Fibroblast of peridontal ligament (primary cell): ENCODE results near the gene ATP9A.
"Not testable (repeated sequence)": the region's sequence is repeated elsewhere in the genome, so short reads cannot be mapped to it uniquely, and the experiment has no call there.

Experiments used
- DNase-seq: peaks from one replicate; pipeline ENCODE4 v3.0.0-alpha.2; 2010; ENCODE audit errors: extremely low read depth

The ATP9A gene

DNA sequence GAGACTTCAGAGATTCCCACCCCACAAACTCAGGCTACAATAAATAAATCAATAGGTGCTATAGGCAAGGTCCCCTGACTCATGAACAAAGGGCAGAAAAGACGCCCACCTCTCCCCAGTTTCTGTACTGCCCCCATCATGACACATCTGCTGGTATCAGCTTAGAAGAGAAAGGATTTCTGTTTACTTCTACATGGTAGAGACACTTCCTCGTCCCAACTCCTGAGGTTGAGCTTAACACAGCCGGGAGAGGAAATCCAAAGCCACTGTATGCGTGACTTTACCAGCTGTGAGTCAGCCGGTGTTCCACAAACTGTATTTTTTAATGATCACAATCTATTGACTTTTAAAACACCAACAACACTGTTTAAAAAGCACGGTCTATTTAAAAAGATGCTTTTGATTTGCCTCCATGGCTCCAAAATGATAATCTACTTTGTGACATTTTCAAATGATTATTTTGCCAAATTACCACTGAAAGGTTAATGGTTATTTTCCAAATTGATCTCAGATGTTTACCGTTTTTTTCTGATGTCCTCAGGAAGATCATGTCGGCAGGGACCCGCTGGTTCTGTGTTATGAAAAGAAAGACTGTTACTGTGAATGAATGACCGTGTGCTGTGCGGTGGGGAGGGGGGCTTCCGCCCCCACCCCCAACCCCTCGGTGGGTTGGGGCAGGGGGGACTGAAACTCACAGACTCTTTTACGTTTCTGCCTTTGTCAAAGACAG lies 72.5 kb downstream of the ATP9A start:
- peak; percentile 81 for DNase-seq

DNA sequence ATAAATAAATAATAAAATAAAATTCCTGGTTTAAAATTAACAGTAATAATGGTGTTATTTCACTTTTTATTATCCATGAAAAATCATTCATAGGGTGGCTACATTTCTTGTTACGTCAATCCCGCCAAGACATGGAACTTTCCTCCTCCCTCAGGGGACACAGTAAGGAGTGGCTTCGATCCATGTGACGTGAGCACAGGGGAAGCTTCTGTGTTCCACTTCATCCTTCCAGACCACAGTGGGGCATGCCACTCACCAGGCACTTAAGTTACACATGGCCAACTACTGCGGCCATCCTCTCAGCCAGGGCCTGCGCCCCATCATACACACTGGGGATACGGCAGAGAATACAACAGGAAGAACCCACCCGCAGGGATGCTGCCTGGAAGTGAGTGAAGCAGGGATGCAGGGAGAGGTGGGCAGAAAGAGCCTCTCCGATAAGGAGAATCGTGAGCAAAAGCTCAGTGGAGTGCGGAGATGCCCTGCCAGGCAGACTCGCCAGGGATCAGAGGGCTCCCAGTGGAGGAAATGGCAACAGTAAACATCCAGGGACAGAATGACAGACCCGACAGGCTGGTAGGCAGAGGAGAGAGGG lies 75.3 kb downstream of the ATP9A start:
- no peak for DNase-seq

DNA sequence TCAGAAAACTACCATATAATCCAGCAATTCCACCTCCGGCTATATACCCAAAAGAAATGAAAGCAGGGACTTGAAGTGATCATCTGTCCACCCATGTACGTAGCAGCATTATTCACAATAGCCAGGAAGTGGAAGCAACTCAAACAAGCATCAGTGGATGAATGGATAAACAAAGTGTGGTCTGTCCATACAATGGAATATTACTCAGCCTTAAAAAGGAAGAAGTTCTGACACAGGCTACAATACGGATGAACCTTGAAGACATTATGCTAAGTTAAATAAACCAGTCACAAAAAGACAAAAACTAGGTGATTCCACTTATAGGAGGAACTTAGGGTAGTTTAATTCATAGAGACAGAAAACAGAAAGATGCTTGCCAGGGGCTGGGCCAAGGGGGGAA lies 76.5 kb downstream of the ATP9A start:
- DNase-seq: no peak

DNA sequence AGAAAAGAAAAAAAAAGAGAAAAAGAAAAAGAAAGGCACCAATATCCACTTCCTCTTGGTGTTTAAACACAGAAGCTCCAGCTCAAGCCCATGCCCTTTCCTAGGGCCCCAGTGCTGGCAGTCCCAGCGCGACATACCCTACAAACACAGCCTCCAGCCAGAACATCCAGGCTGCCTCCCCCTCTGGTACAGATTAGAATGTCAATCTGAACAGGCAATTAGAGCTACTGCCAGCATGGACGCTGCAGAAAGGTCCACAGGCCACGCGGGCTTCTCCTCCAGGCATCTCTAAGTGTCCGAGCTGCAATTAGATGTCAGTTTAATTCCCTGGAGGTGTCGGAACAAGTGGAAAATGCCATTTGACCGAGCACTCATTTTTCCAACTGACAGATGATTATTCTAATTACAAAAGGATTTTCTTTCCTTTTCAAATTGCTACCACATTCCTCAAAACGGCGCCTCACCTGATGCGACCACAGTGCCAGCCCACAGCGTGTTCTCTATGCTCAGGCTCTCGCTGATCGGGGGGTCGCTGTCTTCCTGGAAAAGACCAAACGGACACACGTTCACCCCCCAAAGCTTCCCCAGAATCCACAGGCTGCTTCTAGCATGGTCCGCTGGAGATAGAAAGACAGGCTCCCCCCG lies 79.5 kb downstream of the ATP9A start:
- DNase-seq: no peak

DNA sequence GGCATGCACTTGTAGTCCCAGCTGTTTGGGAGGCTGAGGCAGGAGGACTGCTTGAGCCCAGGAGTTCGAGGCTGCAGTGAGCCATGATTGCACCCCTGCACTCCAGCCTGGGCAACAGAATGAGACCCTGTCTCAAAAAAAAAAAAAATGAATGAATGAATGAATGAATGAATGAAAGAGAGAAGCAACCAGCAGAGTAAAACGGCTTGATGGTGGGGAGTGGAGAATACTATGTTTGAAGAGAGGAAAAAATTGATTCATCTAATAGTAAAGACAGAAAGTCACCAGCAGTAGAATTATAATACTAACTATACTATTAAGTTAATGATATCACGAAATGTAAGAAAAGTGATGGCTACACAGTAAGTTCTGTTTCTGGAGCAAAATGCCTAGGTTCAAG lies 80.6 kb downstream of the ATP9A start:
- no peak for DNase-seq

DNA sequence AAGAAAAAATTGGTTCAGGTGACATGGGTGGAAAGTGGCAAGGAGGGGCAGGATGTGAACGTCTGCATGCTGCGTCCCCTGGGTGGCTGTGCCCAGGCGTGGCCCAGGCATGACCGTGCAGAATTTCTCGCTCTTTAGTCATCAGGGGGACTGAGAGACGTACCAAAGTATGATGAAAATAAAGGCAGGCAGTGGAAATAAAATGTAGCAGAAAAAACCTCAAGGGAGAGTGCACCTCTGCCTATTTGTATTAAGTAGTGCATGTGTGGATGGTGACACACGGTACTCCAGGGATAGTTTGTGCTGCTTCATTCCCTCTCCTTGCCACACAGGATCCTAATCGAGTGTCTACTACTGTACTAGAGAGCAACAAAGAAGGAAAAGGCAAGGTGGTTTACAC lies 81.1 kb downstream of the ATP9A start:
- DNase-seq: peak; percentile 59

DNA sequence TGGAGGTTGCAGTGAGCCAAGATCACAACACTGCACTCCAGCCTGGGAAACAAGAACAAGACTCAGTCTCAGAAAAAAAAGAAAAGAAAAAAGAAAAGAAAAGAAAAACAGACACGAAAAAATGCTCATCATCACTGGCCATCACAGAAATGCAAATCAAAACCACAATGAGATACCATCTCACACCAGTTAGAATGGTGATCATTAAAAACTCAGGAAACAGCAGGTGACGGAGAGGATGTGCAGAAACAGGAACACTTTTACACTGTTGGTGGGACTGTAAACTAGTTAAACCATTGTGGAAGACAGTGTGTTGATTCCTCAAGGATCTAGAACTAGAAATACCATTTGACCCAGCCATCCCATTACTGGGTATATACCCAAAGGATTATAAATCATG lies 82.7 kb downstream of the ATP9A start:
- not testable (repeated sequence) for DNase-seq

DNA sequence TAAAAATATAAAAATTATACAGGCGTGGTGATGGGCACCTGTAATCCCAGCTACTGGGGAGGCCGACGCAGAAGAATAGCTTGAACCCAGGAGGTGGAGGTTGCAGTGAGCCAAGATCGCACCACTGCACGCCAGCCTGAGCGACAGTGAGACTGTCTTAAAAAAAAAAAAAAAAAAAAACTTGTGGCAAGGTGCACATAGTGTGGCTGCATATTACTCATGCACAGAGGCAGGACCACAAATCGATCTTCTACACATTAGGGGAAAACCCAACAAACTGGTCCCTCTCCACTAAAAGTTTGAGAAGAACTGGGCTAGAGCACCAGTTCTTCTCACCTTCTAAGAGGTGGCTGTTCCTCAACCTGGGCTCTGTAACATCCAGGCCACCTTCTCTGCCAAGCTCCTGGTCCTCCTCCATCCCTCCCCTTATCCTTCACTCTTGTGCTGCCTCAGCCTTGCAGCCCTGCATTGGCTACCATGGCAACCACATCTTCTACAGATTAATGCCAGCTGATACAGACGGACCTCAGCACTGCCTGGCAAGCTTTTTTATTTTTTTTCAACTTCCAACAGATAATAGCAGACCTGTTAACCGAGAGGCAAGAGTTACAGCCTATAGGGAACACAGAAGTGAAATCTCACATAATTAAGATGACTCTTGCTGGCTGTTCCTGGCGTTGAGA lies 88.0 kb downstream of the ATP9A start:
- no peak for DNase-seq

DNA sequence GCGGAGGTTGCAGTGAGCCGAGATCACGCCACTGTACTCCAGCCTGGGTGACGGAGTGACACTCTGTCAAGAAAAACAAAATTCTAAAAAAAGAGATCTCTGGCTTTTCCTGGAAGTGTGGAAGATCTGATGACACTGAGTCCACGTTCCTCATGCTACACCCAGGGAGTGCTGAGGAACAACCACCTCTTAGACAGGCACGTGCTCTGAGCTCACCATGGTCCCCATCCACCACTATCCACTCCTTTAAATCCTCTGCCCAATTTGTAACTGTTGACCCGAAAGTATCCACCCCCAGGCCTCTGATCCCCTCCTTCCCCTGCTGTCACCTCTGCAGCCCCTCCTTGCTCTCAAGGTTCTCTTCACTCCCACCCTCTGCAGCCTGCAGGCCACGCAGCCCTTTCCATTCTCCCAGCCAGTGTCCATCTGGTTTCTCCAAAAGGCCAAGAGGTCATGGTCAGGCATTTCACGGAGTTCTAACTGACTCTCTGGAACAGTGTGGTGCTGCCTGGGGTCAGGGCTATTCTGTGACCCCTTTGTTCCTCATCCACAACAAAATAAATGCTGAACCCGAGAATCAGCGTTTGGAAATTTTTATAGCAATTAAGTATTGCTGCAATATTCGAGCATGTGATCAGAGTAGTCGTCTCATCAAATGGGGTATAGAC lies 88.8 kb downstream of the ATP9A start:
- DNase-seq: no peak

DNA sequence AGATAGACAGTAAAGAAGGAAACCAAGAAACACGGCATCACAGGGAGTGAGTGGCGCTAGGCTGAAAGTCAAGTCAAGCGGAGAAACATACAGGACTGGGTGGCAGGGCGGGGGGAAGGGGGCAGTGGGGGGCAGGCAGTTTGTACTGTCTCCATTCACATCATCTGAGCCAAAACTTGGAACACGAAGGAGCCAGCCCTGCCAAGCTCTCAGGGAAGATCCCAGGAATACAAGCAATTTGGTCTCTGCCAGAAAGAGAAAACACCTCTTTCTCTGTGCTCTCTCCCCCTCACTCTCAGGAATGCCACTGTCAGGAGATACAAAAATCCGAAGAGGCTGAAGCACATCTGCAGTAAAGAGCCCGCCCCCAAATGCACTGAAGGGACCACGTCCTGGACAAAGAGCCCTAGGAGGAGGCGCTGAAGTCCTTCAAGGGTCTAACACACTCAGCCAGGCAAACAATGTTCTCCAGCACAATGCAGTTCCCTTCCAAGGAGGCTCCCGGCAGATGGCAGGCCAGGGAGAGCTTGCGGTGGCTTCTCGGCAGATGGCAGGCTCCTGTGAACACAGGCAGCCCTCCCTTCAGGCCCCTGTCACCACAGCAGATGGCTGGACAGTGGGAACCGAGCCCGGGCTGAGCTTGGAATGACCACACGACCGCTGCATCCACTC lies 90.0 kb downstream of the ATP9A start:
- DNase-seq: no peak

DNA sequence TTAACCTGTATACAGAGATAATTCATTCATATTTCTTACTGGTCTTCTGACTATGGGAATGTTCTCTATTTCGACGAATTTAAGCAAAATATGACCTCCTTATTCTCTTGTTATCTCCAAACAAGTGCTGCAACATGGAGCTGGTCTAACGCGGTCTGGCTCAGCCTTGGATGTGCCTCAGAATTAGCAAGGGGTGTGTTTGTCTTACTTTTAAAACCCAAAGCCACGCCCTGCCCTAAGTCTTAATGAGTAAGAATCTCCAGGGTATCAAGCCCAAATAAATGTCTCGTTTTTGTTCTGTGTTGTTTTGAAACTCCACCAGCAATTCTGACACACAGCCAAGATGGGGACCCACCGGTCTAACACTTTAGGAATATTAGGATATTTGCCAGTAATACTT lies 99.2 kb downstream of the ATP9A start:
- DNase-seq: no peak

DNA sequence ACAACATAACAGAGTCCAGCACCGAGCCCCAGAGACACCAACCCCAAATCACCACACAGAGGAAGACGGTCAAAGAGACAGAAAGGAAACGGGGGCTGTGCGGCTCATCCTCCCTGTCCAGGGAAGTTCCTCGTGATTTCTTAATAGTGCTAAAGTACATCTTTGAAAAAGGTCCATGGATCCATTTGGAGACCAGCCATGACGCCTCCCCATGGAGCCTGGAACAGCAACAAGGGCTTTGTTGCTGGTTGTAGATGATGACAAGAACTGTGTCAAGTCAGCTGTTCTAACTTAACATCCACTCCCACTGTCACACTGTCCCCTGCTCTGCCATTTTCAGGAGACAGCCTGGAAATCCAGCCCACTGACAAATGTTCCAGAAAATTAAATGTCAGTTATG lies 99.7 kb downstream of the ATP9A start:
- DNase-seq: no peak

DNA sequence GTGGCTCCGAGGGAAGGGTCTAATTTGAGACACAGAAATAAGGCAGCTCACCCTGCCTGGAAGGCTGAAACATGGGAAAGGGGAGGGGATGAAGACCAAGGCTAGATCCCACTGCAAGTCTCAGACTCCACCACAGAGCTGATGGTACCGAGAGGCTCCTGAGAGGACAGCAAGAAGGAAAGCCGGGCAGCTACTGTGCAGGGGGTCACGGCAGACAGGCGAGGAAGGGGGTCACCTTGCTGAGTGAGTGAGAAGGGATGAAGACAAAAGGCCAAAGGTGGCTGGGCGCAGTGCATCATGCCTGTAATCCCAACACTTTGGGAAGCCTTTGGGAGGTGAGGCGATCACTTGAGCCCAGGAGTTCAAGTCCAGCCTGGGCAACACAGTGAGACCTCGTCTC lies 100.7 kb downstream of the ATP9A start:
- no peak for DNase-seq

DNA sequence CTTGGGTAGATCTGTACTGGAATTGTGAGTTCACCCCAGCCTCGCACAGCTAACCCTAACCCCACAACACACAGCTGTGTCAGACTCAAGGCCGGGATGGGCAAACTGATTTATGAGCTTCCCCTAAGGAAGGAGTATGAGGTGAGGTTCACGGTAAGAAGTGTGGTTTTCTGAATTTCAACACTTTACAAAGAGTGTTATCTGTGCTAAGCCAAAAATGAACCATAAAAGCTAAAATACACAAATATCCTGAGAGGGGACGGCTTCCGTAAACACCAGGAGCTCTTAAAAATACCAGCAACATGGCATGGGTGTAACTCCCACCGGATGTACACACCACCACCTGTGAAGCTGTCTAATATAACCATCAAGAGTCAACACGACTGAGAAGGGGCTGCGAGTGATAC lies 101.2 kb downstream of the ATP9A start:
- no peak for DNase-seq

DNA sequence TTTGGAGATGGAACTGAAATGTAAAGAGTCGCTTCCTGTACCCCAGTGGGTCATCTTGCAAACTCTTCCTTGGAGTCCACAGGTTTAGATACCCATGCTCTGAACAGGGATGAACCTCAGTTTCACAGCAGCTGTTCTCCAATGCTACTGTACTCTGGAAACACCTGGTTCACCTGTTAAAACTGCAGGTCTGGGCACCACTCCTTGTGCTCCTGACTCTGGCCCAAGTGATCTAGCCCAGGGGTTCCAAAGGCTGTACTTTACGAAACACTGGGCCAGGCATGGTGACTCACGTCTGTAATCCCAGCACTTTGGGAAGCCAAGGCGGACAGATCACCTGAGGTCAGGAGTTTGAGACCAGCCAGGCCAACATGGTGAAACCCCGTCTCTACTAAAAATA lies 102.1 kb downstream of the ATP9A start:
- no peak for DNase-seq

DNA sequence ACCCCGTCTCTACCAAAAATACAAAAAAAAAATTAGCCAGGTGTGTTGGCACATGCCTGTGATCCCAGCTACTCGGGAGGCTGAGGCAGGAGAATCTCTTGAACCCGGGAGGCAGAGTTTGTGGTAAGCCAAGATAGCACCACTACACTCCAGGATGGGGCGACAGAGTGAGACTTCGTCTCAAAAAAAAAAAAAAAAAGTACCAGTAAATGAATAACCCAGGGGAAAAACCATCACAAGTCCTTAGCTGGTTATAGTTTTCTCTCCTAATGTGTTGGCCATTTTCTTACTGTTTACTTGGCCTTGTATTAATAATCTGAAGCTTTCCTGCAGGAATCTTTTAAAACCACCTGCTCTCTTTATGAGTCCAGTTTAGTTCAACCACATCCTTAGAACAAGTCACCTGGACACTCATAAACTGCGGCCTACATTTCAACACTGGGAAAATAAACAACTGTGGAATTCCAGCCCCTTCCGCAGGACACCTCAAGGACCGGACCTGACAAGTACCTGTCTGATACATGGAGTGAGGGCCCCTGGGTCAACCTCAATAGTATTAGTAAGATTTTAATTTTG lies 102.6 kb downstream of the ATP9A start:
- no peak for DNase-seq

DNA sequence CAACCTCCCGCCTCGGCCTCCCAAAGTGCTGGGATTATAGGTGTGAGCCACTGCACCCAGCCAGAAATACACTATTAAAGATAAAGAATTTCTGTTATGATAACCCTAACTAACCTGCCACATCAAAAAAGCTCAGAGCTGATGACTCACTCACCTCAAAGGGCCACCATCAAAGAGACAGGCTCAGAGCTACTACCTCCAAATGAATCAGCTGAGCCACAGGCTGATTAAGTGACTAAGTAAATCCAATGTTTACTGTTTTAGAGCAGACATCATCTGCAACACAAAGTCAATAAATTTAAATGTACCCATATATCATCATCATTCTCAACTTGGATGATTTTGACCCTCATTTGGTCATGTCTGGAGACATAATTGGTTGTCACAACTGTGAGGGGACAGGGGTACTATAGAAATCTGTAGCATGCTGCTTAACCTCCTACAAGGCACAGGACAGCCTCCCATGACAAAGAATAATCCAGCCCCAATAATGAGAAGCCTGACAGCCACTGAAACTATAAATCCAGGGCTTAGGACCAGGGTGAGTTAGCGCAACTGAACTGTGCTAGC lies 106.5 kb downstream of the ATP9A start:
- no peak for DNase-seq

DNA sequence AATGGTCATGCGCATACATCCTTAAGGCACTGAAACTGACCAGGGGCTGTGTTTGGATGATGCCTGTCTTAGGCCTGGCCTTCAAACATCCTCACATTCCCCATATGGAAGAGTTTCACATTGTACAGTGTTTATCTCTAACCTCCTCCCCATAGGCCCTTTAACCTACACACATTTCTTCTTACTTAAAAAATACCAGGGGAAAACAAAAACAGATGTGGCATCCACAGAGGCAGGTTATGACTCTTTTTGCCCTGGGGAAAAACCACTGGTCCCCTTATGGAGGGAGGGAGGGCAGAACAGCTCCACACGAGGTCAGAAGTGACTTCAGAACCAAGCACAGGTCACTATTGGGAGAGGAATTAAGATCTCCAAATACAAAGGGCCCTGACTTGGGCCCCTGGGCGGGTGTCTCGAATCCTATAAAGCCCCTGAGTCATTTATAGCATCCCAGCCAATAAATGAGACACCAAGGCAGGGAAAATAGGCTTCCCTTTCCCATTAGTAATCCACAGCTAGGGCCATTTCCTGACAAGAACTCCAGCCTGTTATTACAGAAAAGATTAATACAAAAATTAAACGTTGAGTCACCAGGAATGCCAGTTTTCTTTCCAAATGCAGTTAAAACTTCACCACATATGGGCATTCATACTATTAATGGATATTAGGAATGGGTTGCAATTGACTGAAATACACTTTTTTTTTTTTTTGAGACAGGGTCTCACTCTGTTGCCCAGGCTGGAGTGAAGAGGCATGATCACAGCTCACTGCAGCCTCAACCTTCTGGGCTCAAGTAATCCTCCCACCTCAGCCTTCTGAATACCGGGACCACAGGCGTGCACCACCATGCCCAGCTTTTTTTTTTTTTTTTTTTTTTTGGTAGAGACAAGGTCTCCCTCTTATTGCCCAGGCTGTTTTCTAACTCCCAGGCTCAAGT lies 107.2 kb downstream of the ATP9A start:
- peak; percentile 88 for DNase-seq

DNA sequence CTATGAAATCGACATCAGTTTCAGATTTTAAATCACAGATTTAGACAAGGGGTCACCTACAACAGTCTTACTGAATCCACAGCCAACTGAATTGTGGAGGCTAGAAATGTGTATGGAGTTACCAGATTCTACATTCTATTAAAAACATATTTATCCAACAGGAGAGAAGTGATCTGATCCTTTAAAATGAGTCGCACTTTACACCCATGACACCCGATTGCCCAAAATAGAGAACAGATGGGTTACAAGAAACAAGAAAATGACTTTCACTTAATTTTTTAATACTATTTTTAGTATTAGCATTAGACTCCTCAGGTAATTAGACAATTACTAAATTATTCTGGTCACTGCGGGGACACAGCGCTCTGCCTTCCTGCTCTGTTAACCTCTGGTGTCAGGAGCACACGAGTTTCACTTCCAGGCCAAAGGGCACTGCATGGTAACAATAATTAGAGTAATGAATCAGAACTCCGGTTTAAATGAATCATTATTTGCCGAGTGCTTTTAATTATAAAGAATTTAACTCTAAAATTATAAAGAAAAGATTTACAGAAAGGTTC lies 108.6 kb downstream of the ATP9A start:
- DNase-seq: no peak
